ENCODE results near the gene GLP2R. TPM values are rescaled to one million over a fixed set of nuclear protein-coding genes. Genes with fewer than 3 reads are reported as not detected.
"Not testable (repeated sequence)": the region's sequence is repeated elsewhere in the genome, so short reads cannot be mapped to it uniquely, and the experiment has no call there.

GLP2R gene, protein sequence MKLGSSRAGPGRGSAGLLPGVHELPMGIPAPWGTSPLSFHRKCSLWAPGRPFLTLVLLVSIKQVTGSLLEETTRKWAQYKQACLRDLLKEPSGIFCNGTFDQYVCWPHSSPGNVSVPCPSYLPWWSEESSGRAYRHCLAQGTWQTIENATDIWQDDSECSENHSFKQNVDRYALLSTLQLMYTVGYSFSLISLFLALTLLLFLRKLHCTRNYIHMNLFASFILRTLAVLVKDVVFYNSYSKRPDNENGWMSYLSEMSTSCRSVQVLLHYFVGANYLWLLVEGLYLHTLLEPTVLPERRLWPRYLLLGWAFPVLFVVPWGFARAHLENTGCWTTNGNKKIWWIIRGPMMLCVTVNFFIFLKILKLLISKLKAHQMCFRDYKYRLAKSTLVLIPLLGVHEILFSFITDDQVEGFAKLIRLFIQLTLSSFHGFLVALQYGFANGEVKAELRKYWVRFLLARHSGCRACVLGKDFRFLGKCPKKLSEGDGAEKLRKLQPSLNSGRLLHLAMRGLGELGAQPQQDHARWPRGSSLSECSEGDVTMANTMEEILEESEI
- total RNA-seq (under 1 TPM in 8 of 10 donors, not detected in 2; 0.09 to 0.41 (median 0.21) TPM), polyA plus RNA-seq (under 1 TPM; 0.13 to 0.15 TPM)
- long read RNA-seq, donor 1, full-length matches to known transcripts: 1 of 3 reads
- long read RNA-seq, donor 1, partial matches to known transcripts: 2 of 3 reads
- long read RNA-seq, donor 1, other reads (novel, unspliced or antisense): 0 of 3 reads
- long read RNA-seq, donor 2: 0 reads
- long read RNA-seq, donor 3: 0 reads

DNA sequence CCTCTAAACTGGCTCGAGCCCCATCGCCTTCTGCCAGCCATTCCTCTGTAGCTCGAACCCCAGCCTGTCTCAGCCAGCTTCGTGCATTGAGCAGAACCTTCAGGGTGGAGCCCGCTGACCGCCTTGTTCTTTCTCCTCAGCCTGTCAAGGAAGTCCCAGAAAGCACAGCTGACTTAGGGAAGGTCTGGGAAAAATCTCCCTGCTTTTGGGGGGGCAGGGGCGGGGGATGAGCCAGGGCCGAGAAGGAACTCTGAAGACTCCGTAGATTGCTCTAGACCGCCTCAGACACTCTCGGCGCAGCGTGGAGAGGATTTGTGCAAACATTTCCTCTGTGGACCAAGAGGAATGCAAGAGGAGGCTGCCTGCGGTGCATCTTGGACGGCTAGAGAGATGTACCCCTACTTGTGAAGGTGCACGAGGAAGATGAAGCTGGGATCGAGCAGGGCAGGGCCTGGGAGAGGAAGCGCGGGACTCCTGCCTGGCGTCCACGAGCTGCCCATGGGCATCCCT, at the start of gene GLP2R:
TSS of gene GLP2R (plus strand) at position 284 of the 510 bp plus-strand sequence. CDS start at position 424, 140 bp downstream.
- Histone ChIP-seq H3K4me1 (no peaks in the 10 kb centered on the region), H3K36me3 (no peaks in the 10 kb centered on the region), H3K27me3 (peaks cover 0 to 40% (median 6%) of the 10 kb centered on the region in 7 donors), H3K4me3 (no peak within 1 kb of the TSS), H3K9me3 (no peaks in the 10 kb centered on the region), H3K27ac (no peak within 1 kb of the TSS)
- no peak for ATAC-seq
- TF ChIP-seq, protein P1, sequence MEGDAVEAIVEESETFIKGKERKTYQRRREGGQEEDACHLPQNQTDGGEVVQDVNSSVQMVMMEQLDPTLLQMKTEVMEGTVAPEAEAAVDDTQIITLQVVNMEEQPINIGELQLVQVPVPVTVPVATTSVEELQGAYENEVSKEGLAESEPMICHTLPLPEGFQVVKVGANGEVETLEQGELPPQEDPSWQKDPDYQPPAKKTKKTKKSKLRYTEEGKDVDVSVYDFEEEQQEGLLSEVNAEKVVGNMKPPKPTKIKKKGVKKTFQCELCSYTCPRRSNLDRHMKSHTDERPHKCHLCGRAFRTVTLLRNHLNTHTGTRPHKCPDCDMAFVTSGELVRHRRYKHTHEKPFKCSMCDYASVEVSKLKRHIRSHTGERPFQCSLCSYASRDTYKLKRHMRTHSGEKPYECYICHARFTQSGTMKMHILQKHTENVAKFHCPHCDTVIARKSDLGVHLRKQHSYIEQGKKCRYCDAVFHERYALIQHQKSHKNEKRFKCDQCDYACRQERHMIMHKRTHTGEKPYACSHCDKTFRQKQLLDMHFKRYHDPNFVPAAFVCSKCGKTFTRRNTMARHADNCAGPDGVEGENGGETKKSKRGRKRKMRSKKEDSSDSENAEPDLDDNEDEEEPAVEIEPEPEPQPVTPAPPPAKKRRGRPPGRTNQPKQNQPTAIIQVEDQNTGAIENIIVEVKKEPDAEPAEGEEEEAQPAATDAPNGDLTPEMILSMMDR (IDR thresholded peaks at IDR 0.05): no peak
- WGBS, 2 donors: 52 to 59% methylated on average over 20 to 21 of the region's 21 CpGs
- no peak for DNase-seq
- intact Hi-C loops (cut with DNase I): no loop called here

DNA sequence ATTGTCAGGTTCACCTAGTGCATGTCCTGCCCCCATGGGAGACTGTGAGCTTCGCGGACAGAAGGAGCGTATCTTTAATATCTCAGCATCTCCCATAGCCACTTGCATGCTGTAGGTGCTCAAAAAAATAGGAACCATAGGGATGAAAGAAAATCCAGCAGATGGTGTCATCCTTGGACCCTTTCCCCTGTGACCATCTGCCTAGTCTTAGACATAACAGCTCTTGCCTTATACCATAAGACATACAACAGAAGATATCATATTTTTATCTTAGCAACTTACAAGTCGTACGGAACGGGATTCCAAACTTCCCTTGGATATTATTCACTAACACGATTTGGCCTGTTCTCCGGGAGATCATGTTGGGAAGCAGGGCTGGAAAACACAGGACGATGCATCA, 48.8 kb upstream of the GLP2R start:
- H3K36me3 ChIP-seq: no peaks in the 10 kb centered on the region
- intact Hi-C loops (cut with DNase I): no loop called here
- H3K4me3 ChIP-seq: no peak overlapping the region
- TF ChIP-seq, protein P1 (IDR thresholded peaks at IDR 0.05): no peak
- ATAC-seq: no peak
- peaks cover 0 to 13% (median 0%) of the 10 kb centered on the region in 11 donors for H3K9me3 ChIP-seq
- no peak for DNase-seq
- H3K4me1 ChIP-seq: no peaks in the 10 kb centered on the region
- WGBS, 2 donors: 87 to 90% methylated on average over 9 of the region's 9 CpGs
- peaks cover 0 to 18% (median 4%) of the 10 kb centered on the region in 7 donors for H3K27me3 ChIP-seq
- H3K27ac ChIP-seq: no peak overlapping the region

DNA sequence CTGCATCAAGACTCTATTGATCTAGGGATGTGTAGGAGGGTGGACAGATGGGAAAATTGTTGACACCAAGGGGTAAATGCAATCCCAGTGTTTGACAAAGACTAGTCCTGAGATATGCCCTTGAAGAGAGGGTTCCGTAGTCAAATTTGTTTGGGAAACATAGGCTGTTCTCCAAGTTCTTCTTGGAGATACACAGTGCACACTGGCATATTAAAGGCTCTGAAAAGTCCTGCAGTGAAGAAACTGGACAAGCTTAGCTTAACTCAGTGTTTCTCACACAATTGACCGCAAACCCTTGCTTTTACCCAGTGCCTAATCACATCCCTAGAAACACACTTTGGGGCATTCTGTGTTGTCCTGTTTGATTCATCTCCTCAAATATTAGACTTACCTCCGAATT, 45.2 kb upstream of the GLP2R start:
- Histone ChIP-seq H3K27ac (no peak overlapping the region), H3K27me3 (peaks cover 0 to 13% (median 6%) of the 10 kb centered on the region in 7 donors), H3K4me1 (no peaks in the 10 kb centered on the region), H3K36me3 (no peaks in the 10 kb centered on the region), H3K4me3 (no peak overlapping the region), H3K9me3 (peaks cover 0 to 13% (median 0%) of the 10 kb centered on the region in 11 donors)
- intact Hi-C loops (cut with DNase I): no loop called here
- no peak for ATAC-seq
- TF ChIP-seq, protein P1 (IDR thresholded peaks at IDR 0.05): no peak
- 89 to 90% methylated on average over 3 of the region's 3 CpGs for WGBS, 2 donors
- no peak for DNase-seq

DNA sequence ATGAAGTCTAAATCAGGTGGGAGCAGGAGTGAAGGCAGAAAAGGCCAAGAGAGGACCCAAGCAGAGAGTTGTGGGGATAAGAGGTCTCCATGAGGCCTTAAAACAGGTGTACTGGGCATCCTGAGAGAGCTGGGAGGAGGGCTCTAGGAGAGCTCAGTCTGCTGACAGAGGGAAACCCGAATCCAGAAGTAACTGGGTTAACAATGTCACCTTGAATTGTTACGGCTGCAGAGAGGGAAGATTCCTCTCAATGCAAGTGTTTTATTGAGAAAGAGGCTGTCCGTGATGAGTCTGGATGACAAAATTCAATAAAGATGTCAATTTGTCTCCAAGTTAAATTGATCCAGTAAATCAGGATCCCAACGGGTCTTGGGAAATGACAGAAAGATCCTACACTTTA, 42.7 kb upstream of the GLP2R start:
- Histone ChIP-seq H3K4me3 (no peak overlapping the region), H3K36me3 (no peaks in the 10 kb centered on the region), H3K9me3 (no peaks in the 10 kb centered on the region), H3K27me3 (peaks cover 0 to 19% (median 6%) of the 10 kb centered on the region in 7 donors), H3K4me1 (no peaks in the 10 kb centered on the region), H3K27ac (no peak overlapping the region)
- DNase-seq (no peak), ATAC-seq (no peak)
- 60 to 70% methylated on average over 4 of the region's 4 CpGs for WGBS, 2 donors
- TF ChIP-seq, protein P1 (IDR thresholded peaks at IDR 0.05): no peak
- intact Hi-C loops (cut with DNase I): no loop called here

DNA sequence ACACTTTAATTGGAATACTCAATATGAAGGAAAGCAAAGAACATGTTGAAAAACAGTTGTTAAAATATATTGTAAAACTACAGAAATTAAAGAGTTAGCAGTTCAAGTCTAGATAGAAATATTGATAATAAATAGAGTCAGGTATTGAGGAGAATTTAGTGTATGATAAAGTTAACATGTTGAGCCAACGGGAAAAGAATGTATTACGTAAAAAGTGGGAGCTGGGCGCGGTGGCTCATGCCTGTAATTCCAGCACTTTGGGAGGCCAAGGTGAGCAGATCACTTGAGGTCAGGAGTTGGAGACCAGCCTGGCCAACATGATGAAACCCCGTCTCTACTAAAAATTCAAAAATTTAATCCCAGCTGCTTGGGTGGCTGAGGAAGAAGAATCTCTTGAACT, 42.3 kb upstream of the GLP2R start:
- H3K36me3 ChIP-seq; H3K4me1 ChIP-seq; H3K27ac ChIP-seq; ATAC-seq; H3K4me3 ChIP-seq; DNase-seq; H3K9me3 ChIP-seq; intact Hi-C loops (cut with DNase I): not testable (repeated sequence)
- peaks cover 0 to 19% (median 6%) of the 10 kb centered on the region in 7 donors for H3K27me3 ChIP-seq
- WGBS, 2 donors: 86 to 87% methylated on average over 5 of the region's 5 CpGs

Measured in heart right ventricle (tissue), 16 donors.